Lower lobe of right lung (tissue), 2 donors: ENCODE measurements around the gene DNAJC2. TPM values are rescaled to one million over a fixed set of nuclear protein-coding genes. Genes with fewer than 3 reads are reported as not detected.

Experiments used
- ATAC-seq, 2 donors: fragments of 200-7000 bp; cut with Tn5 transposase; one replicate each; pipeline ENCODE4 v1.9.1; 2020 to 2022; ENCODE audit warnings: mild to moderate bottlenecking in 2 of 2, moderate library complexity in 2 of 2
- DNase-seq: peaks from one replicate; pipeline ENCODE4 v3.0.0-alpha.2; 2020
- H3K27ac ChIP-seq: fragments of 200-600 bp; one replicate; pipeline ENCODE4 v1.8.0; 2022
- H3K27me3 ChIP-seq: fragments of 200-600 bp; one replicate; pipeline ENCODE4 v1.8.0; 2022; ENCODE audit warnings: low read depth
- H3K36me3 ChIP-seq: fragments of 200-600 bp; one replicate; pipeline ENCODE4 v1.8.0; 2022; ENCODE audit warnings: mild to moderate bottlenecking
- H3K4me1 ChIP-seq: fragments of 200-600 bp; one replicate; pipeline ENCODE4 v1.8.0; 2022
- H3K4me3 ChIP-seq: fragments of 200-600 bp; one replicate; pipeline ENCODE4 v1.8.0; 2022; ENCODE audit warnings: mild to moderate bottlenecking
- H3K9me3 ChIP-seq: fragments of 200-600 bp; one replicate; pipeline ENCODE4 v1.8.0; 2022
- CTCF ChIP-seq: fragments of 200-600 bp; IDR thresholded peaks from one replicate; pipeline ENCODE4 v1.8.0; 2022; ENCODE audit warnings: antibody characterized with exemption, mild to moderate bottlenecking
- intact Hi-C: fragments of 100-400 bp; cut with DNase I; formaldehyde crosslinking; loops from one replicate; pipeline ENCODE4 v1.11.0; 2022
- long read RNA-seq: library from polyadenylated mRNA; unstranded; transcript quantifications from one replicate; pipeline ENCODE4 v2.0.0, GENCODE V29; 2021
- total RNA-seq: library from RNA; stranded (reverse); fragmentation: NEBNext Ultra II Directional; extraction: Animal tissue kit (Norgen Biotek cat#: 25700); gene quantifications from one replicate; pipeline ENCODE4 v1.2.1, GENCODE V29; 2021
- donor health status: DM: no; HTN: yes; CAD: no; lungs with severe emphysema.

The DNAJC2 gene
- 17.1 TPM for total RNA-seq
- long read RNA-seq, transcript DNAJC2-203 (17 exons, 2,167 nt), result major isoform, 7 of 30 reads
- long read RNA-seq, partial matches to known transcripts, result 13 of 30 reads
- long read RNA-seq, other reads (novel, unspliced or antisense), result 10 of 30 reads

DNA sequence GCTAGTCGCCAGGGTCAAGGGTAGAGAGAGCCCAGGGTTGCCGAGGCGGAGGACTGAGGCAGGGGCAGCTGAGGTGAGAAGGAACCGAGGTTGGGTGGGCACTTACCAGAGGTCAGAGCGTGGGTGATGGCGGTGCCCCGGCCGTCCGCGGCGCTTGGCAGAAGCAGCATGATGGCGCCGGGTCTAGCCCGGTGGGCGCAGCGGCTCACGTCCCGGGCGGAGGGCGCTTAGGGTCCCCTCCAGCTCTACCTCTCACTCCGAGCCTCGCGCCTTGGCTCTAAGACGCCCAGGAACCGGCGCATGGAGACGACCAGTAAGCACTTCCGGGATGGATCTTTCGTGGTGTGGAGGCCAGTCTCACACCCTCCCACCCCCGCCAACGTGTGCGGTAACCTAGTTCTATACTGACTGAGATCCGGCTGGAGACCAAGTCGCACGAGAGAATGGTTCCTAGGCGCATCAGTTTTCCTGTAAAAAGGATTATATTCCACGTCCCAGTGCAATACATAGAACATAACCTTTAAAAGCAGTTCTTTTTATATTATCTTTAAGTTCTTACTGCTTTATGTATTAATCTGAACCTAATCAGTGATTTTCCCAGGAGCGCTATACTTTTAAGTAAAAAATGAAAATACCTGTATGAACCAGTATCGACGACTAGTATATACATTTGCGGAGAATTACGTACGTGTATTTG is at the start of gene DNAJC2:
Gene DNAJC2 (minus strand): TSS at position 315 of the 697 bp plus-strand sequence. CDS start 145 bp downstream, at position 170.
- Histone ChIP-seq H3K4me1 (peaks cover 49% of the 10 kb centered on the region), H3K27ac (peak within 1 kb of the TSS; percentile 91), H3K9me3 (no peaks in the 10 kb centered on the region), H3K36me3 (peaks cover 26% of the 10 kb centered on the region), H3K4me3 (peak within 1 kb of the TSS; percentile 90), H3K27me3 (no peaks in the 10 kb centered on the region)
- intact Hi-C loops, result no loop called here
- DNase-seq, result peak; percentile 91
- ATAC-seq, result peak; percentile 96 to 97
- no peak for TF ChIP-seq CTCF

- no peak for TF ChIP-seq CTCF
- Histone ChIP-seq H3K27me3 (no peaks in the 10 kb centered on the region), H3K4me3 (no peak overlapping the region), H3K27ac (no peak overlapping the region), H3K9me3 (no peaks in the 10 kb centered on the region), H3K36me3 (no peaks in the 10 kb centered on the region), H3K4me1 (no peaks in the 10 kb centered on the region)
- ATAC-seq, result no peak
- DNase-seq, result no peak
- intact Hi-C loops, result no loop called here
These were observed 47.4 kb upstream of the DNAJC2 start for GRCh38 chr7:103391976-103392375.

GRCh38 chr7:103391150-103391549 is 46.6 kb upstream of the DNAJC2 start:
- DNase-seq, result no peak
- intact Hi-C loops, result no loop called here

GRCh38 chr7:103389263-103389662 is 44.7 kb upstream of the DNAJC2 start:
- ATAC-seq (no peak), DNase-seq (no peak)
- intact Hi-C loops, result no loop called here
- no peak overlapping the region for H3K4me3 ChIP-seq
- H3K27ac ChIP-seq, result no peak overlapping the region
- H3K36me3 ChIP-seq, result no peaks in the 10 kb centered on the region
- H3K9me3 ChIP-seq, result no peaks in the 10 kb centered on the region
- no peak for TF ChIP-seq CTCF
- H3K4me1 ChIP-seq, result no peaks in the 10 kb centered on the region
- H3K27me3 ChIP-seq, result no peaks in the 10 kb centered on the region

More at GRCh38 chr7:103391150-103391549, 46.6 kb upstream of the DNAJC2 start:
- H3K27ac ChIP-seq, result no peak overlapping the region
- H3K9me3 ChIP-seq, result no peaks in the 10 kb centered on the region
- no peak overlapping the region for H3K4me3 ChIP-seq
- H3K36me3 ChIP-seq, result no peaks in the 10 kb centered on the region
- no peaks in the 10 kb centered on the region for H3K27me3 ChIP-seq
- ATAC-seq, result no peak
- no peak for TF ChIP-seq CTCF
- H3K4me1 ChIP-seq, result no peaks in the 10 kb centered on the region

DNA sequence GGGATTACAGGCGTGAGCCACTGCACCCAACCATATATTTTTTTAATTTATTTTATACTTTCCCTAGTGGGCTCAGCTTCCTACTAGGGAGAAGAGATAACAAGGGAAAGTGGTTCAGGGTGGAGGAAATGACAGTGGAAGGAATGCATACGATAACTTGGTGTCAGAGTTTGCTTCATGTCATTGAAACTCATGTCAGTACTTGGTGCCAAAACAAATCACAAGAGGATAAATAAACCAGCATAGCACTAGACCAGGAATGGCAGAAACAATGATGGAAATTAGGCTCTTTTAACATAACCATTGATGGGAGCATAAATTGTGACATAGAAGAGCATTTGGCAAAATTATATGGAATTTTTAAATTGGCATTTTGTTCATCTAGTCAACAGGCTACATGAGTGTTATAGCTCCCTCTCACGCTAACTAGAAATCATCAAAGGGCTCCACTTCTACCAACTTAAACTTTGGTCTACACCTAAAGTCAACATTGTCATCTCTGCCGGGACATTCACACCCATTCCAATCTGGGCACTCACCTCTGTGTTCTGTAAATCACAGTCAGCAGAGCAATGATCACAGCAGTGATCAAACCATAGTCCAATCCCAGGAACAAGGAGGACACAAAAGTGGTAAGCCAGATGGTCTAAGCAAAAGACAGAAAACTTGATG is 44.0 kb upstream of the DNAJC2 start:
- intact Hi-C loops, result no loop called here
- ATAC-seq, result no peak
- no peak overlapping the region for H3K4me3 ChIP-seq
- TF ChIP-seq CTCF, result no peak
- H3K27me3 ChIP-seq, result no peaks in the 10 kb centered on the region
- no peak overlapping the region for H3K27ac ChIP-seq
- no peaks in the 10 kb centered on the region for H3K9me3 ChIP-seq
- no peaks in the 10 kb centered on the region for H3K4me1 ChIP-seq
- no peaks in the 10 kb centered on the region for H3K36me3 ChIP-seq
- DNase-seq, result no peak
